Nephron (organoid): ENCODE measurements around the gene GAS7.

ENCODE experiments used
- H3K27ac Mint-ChIP-seq, 3 experiments: 2 replicates each; pipeline ENCODE4 v1.8.0; 2020; ENCODE audit warnings: mixed read lengths in 3 of 3, mild to moderate bottlenecking in 2 of 3, moderate library complexity in 1 of 3
- H3K27me3 Mint-ChIP-seq: 2 replicates; pipeline ENCODE4 v1.8.0; 2021; ENCODE audit warnings: low read depth, mild to moderate bottlenecking, moderate library complexity, mixed read lengths
- H3K36me3 Mint-ChIP-seq: 2 replicates; pipeline ENCODE4 v1.8.0; 2020; ENCODE audit warnings: low read depth, mixed read lengths
- H3K4me1 Mint-ChIP-seq: 2 replicates; pipeline ENCODE4 v1.8.0; 2020; ENCODE audit warnings: mixed read lengths
- H3K4me3 Mint-ChIP-seq, 3 experiments: 2 replicates each; pipeline ENCODE4 v1.8.0; 2020; ENCODE audit warnings: mild to moderate bottlenecking in 3 of 3, mixed read lengths in 3 of 3, moderate library complexity in 2 of 3
- H3K9me3 Mint-ChIP-seq: 2 replicates; pipeline ENCODE4 v1.8.0; 2020; ENCODE audit warnings: mixed read lengths
- CTCF ChIP-seq, 3 experiments: fragments of 200-600 bp; sonication (generic); IDR thresholded peaks; one replicate each; pipeline ENCODE4 v1.5.0; 2021; ENCODE audit warnings: antibody characterized with exemption in 3 of 3; ENCODE audit not compliant: unreplicated experiment in 3 of 3

The GAS7 gene

GRCh38 chr17:9872852-9873251, 325.6 kb downstream of the GAS7 start:
- Mint-ChIP-seq H3K36me3 (no peaks in the 10 kb centered on the region), H3K4me3 (no peak overlapping the region), H3K27me3 (peaks cover 3% of the 10 kb centered on the region), H3K9me3 (peaks cover 3% of the 10 kb centered on the region), H3K4me1 (peaks cover 17% of the 10 kb centered on the region), H3K27ac (no peak overlapping the region)
- TF ChIP-seq CTCF (IDR thresholded peaks at IDR 0.05; ENCODE audit: unreplicated experiment in 3 of 3): no peak

GRCh38 chr17:9868552-9868951, 329.9 kb downstream of the GAS7 start:
- Mint-ChIP-seq H3K36me3 (no peaks in the 10 kb centered on the region), H3K27ac (peak overlapping the region in 1 of 3 experiments; percentile 32), H3K4me1 (peaks cover 6% of the 10 kb centered on the region), H3K4me3 (no peak overlapping the region), H3K9me3 (peaks cover 18% of the 10 kb centered on the region), H3K27me3 (peaks cover 6% of the 10 kb centered on the region)
- TF ChIP-seq CTCF (IDR thresholded peaks at IDR 0.05; ENCODE audit: unreplicated experiment in 3 of 3): no peak

- Mint-ChIP-seq H3K4me1 (peaks cover 6% of the 10 kb centered on the region), H3K27me3 (peaks cover 5% of the 10 kb centered on the region), H3K27ac (no peak overlapping the region), H3K4me3 (no peak overlapping the region), H3K36me3 (no peaks in the 10 kb centered on the region), H3K9me3 (peaks cover 34% of the 10 kb centered on the region)
- TF ChIP-seq CTCF (IDR thresholded peaks at IDR 0.05; ENCODE audit: unreplicated experiment in 3 of 3): no peak
Observed at GRCh38 chr17:9865586-9865985, 332.8 kb downstream of the GAS7 start.

- no peak overlapping the region for H3K4me3 Mint-ChIP-seq
- peaks cover 5% of the 10 kb centered on the region for H3K27me3 Mint-ChIP-seq
- H3K9me3 Mint-ChIP-seq: peaks cover 43% of the 10 kb centered on the region
- no peak overlapping the region for H3K27ac Mint-ChIP-seq
- TF ChIP-seq CTCF (IDR thresholded peaks at IDR 0.05; ENCODE audit: unreplicated experiment in 3 of 3): no peak
- no peaks in the 10 kb centered on the region for H3K36me3 Mint-ChIP-seq
- no peaks in the 10 kb centered on the region for H3K4me1 Mint-ChIP-seq
Observed at GRCh38 chr17:9862949-9863348, 335.5 kb downstream of the GAS7 start.

- no peak overlapping the region for H3K27ac Mint-ChIP-seq
- H3K4me3 Mint-ChIP-seq: no peak overlapping the region
- no peaks in the 10 kb centered on the region for H3K4me1 Mint-ChIP-seq
- H3K9me3 Mint-ChIP-seq: peaks cover 44% of the 10 kb centered on the region
- H3K27me3 Mint-ChIP-seq: peaks cover 5% of the 10 kb centered on the region
- H3K36me3 Mint-ChIP-seq: no peaks in the 10 kb centered on the region
- TF ChIP-seq CTCF (IDR thresholded peaks at IDR 0.05; ENCODE audit: unreplicated experiment in 3 of 3): no peak
Observed at GRCh38 chr17:9862220-9862619, 336.2 kb downstream of the GAS7 start.

GRCh38 chr17:9860851-9861250, 337.6 kb downstream of the GAS7 start:
- no peaks in the 10 kb centered on the region for H3K36me3 Mint-ChIP-seq
- peaks cover 40% of the 10 kb centered on the region for H3K9me3 Mint-ChIP-seq
- TF ChIP-seq CTCF (IDR thresholded peaks at IDR 0.05; ENCODE audit: unreplicated experiment in 3 of 3): no peak
- no peaks in the 10 kb centered on the region for H3K4me1 Mint-ChIP-seq
- H3K27me3 Mint-ChIP-seq: peaks cover 5% of the 10 kb centered on the region
- H3K27ac Mint-ChIP-seq: no peak overlapping the region
- H3K4me3 Mint-ChIP-seq: no peak overlapping the region
